ENCODE data around the gene GBGT1. TPM values are rescaled to one million over a fixed set of nuclear protein-coding genes. Genes with fewer than 3 reads are reported as not detected.

The GBGT1 gene
- total and polyA plus RNA-seq, 2 donors (not counting 3 experiments of a cell fraction or from before 2014, with no cell fraction given): 35.6 to 56.3 TPM

GRCh38 chr9:133106511-133107244, 57.0 kb downstream of the GBGT1 start:
- ChIA-PET CTCF (interaction anchor here (1.1 to 8.0 kb wide), 5 partner anchors 10 to 41 kb away, joined by 3 to 110 read pairs (median 3); no protein-coding TSS in a partner anchor), POLR2A (no interaction called here)
- H3K9me3 ChIP-seq (replicated peaks; ENCODE audit: control insufficient read depth, insufficient read depth, low read length): no peaks in the 10 kb centered on the region
- no peaks in the 10 kb centered on the region for H3K79me2 ChIP-seq (ENCODE audit: control insufficient read depth, insufficient read depth, low read length)
- intact Hi-C loops (cut with micrococcal nuclease) (no loop called here), dilution Hi-C loops (cut with MboI; ENCODE audit: extremely low pct_ligation_motif_present, low sequenced_read_pairs) (no loop called here)
- no peaks in the 10 kb centered on the region for H3K9me1 ChIP-seq (replicated peaks; ENCODE audit: control insufficient read depth, extremely low read depth, insufficient read depth, low read length)
- no peak overlapping the region for H3K4me3 ChIP-seq (replicated peaks in 1 of 3; ENCODE audit: insufficient read depth in 1 of 3, low read depth in 1 of 3, low read length in 3 of 3)
- no peak for FAIRE-seq
- H3K27me3 ChIP-seq (ENCODE audit: control insufficient read depth in 2 of 2, insufficient read depth in 2 of 2, low read length in 2 of 2): no peaks in the 10 kb centered on the region
- H3K9ac ChIP-seq (replicated peaks; ENCODE audit: extremely low read depth, insufficient read depth, low read length): no peak overlapping the region
- no TSS peak for BruUV-seq (replicated peaks)
- peaks cover 11 to 67% of the 10 kb centered on the region in 2 experiments for H3K36me3 ChIP-seq (ENCODE audit: control insufficient read depth in 2 of 2, extremely low read depth in 1 of 2, insufficient read depth in 2 of 2, low read length in 2 of 2)
- no peak for DNase-seq (ENCODE audit: low read depth, low spot score)
- H2AFZ ChIP-seq (ENCODE audit: low read depth, low read length): no peak overlapping the region
- no peaks in the 10 kb centered on the region for H4K20me1 ChIP-seq (replicated peaks; ENCODE audit: control insufficient read depth, extremely low read depth, insufficient read depth, low read length)
- no peak overlapping the region for H3K27ac ChIP-seq (ENCODE audit: insufficient read depth, low read depth, low read length)
- TF ChIP-seq POLR2A (IDR thresholded peaks at IDR 0.05; ENCODE audit: low read depth, low read length): no peak
- TF ChIP-seq CTCF (IDR thresholded peaks at IDR 0.05; ENCODE audit: extremely low read depth in 1 of 2, insufficient read depth in 1 of 2, low read depth in 1 of 2, low read length in 2 of 2): no peak
- TF ChIP-seq FOS (IDR thresholded peaks at IDR 0.05; ENCODE audit: borderline replicate concordance, insufficient read depth, low read length): no peak
- TF ChIP-seq GATA2 (IDR thresholded peaks at IDR 0.05; ENCODE audit: insufficient read depth, insufficient read length, low read depth, low read length): no peak
- TF ChIP-seq JUN (IDR thresholded peaks at IDR 0.05; ENCODE audit: borderline replicate concordance, insufficient read depth, insufficient read length, low read depth): no peak
- TF ChIP-seq EZH2 (IDR thresholded peaks at IDR 0.05; ENCODE audit: borderline replicate concordance, low read depth, low read length, severe bottlenecking): no peak
- no peak for TF ChIP-seq MYC (IDR thresholded peaks at IDR 0.05; ENCODE audit: low read depth, low read length)
- no peak for TF ChIP-seq MAX (IDR thresholded peaks at IDR 0.05; ENCODE audit: insufficient read depth, insufficient read length)
- no peak for TF ChIP-seq POLR2AphosphoS5 (IDR thresholded peaks at IDR 0.05; ENCODE audit: insufficient read depth, low read depth, low read length)
- no peak overlapping the region for H3K4me2 ChIP-seq (ENCODE audit: insufficient read depth, low read length)
- no peaks in the 10 kb centered on the region for H3K4me1 ChIP-seq (ENCODE audit: control insufficient read depth, extremely low read depth, insufficient read depth, low read length)

All from endothelial cell of umbilical vein (primary cell).